AG04449 (cell line): ENCODE results near the gene RBP7.
"Not testable (repeated sequence)": the region's sequence is repeated elsewhere in the genome, so short reads cannot be mapped to it uniquely, and the experiment has no call there.

Source experiments
- CTCF ChIA-PET: fragments of 350-600 bp; formaldehyde crosslinking; extraction: SDS; loops from one replicate; lab custom pipeline; 2021; ENCODE audit warnings: antibody characterized with exemption; lab: Yijun Ruan, JAX
- POLR2A ChIA-PET: fragments of 400-600, 350-600 bp; formaldehyde crosslinking; extraction: SDS; loops from one replicate; lab custom pipeline; 2020; ENCODE audit warnings: antibody characterized with exemption, inconsistent platforms; lab: Yijun Ruan, JAX
- DNase-seq: peaks from one replicate; pipeline ENCODE4 v3.0.0-alpha.2; 2010; ENCODE audit warnings: low read depth, low spot score
- H3K4me3 ChIP-seq: 2 replicates; pipeline ENCODE4 v1.5.1; 2011; ENCODE audit warnings: low read depth, mild to moderate bottlenecking, control low read depth, low read length
- TF ChIP-seq, protein P1 (sequence below): IDR thresholded peaks from one replicate; pipeline ENCODE4 v1.5.1; 2011; ENCODE audit warnings: mild to moderate bottlenecking, moderate library complexity, low read length, control low read depth, inconsistent platforms; ENCODE audit not compliant: insufficient read depth; ENCODE audit errors: missing control alignments

The RBP7 gene

DNA sequence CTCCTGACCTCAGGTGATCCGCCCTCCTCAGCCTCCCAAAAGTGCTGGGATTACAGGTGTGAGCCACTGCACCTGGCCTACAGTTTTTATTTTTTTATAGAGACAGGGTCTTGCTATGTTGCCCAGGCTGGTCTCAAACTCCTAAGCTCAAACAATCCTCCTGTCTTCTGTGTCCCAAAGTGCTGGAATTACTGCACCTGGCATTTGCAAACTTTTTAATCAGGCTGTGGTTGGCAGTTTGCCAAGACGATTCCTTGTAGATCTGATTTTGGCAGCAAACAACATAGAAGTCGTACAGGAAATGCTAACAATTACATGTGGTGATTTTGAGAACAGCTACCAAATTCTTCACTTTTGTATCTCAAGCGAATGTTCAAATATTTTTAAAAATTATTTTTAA is 10.1 kb downstream of the RBP7 start:
- H3K4me3 ChIP-seq = no peak overlapping the region
- CTCF ChIA-PET = no interaction called here
- no peak for DNase-seq
- TF ChIP-seq, protein P1, sequence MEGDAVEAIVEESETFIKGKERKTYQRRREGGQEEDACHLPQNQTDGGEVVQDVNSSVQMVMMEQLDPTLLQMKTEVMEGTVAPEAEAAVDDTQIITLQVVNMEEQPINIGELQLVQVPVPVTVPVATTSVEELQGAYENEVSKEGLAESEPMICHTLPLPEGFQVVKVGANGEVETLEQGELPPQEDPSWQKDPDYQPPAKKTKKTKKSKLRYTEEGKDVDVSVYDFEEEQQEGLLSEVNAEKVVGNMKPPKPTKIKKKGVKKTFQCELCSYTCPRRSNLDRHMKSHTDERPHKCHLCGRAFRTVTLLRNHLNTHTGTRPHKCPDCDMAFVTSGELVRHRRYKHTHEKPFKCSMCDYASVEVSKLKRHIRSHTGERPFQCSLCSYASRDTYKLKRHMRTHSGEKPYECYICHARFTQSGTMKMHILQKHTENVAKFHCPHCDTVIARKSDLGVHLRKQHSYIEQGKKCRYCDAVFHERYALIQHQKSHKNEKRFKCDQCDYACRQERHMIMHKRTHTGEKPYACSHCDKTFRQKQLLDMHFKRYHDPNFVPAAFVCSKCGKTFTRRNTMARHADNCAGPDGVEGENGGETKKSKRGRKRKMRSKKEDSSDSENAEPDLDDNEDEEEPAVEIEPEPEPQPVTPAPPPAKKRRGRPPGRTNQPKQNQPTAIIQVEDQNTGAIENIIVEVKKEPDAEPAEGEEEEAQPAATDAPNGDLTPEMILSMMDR = no peak
- POLR2A ChIA-PET = no interaction called here

DNA sequence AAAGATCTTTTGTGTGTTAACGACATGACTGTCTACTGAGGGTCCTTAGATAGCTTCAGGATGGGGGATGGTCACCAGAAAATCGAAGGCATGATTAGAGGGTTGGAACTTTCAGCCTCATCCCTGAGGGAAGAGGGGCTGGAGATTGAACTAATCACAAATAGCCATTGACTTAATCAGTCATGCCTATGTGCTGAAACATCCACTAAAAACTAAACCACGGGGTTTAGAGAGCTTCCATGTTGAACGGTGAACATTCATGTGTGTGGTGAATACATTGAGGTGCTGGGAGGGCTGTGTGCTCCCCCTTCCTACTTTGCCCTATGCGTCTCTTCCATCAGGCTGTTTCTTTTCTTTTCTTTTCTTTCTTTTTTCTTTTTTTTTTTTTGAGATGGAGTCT is 17.0 kb downstream of the RBP7 start:
- TF ChIP-seq, protein P1 = no peak
- ChIA-PET POLR2A (no interaction called here), CTCF (interaction anchor here (1.5 kb wide), 1 partner anchor 196 kb away, joined by 4 read pairs; the partner anchor contains the start of gene KIF1B)
- H3K4me3 ChIP-seq = no peak overlapping the region
- DNase-seq = no peak

DNA sequence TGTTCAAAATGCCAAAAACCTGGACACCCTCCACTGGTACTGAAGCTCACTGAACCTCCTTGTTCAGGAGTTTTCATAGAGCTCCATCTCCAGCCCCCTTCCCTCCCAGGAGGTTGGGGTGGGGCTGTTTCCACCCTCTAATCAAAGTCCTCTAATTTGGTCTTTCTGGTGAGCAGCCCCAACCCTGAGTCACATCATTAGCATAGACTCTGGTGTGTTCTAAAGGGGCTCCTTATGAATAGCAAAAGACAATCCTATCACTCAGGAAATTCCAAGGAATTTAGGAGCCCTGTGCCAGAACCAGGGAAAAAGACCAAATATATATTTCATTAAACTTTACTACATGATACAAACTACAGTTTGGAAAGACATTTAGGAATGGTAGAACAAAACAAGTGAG is 22.5 kb downstream of the RBP7 start:
- ChIA-PET POLR2A (no interaction called here), CTCF (interaction anchor here (2.7 kb wide), 1 partner anchor 69 kb away, joined by 11 read pairs; no protein-coding TSS in a partner anchor)
- TF ChIP-seq, protein P1 = no peak
- no peak for DNase-seq
- H3K4me3 ChIP-seq = no peak overlapping the region

DNA sequence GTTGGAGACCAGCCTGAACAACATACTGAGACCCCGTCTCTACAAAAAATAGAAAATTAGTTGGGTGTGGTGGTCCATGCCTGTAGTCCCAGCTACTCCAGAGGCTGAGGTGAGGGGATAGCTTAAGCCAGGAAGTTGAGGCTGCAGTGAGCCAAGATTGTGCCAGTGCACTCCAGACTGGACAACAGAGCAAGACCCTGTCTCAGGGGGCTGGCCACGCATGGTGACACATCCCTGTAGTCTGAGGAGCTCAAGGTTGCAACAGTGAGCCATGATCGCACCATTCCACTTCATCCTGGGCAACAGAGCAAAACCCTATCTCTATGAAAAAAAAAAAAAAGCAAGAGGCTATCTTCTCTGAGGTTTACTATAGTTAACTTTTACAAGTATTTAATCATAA is 23.1 kb downstream of the RBP7 start:
- TF ChIP-seq, protein P1 = no peak
- no peak for DNase-seq
- CTCF ChIA-PET = interaction anchor here (2.7 kb wide), 1 partner anchor 69 kb away, joined by 11 read pairs; no protein-coding TSS in a partner anchor
- no peak overlapping the region for H3K4me3 ChIP-seq
- POLR2A ChIA-PET = no interaction called here

DNA sequence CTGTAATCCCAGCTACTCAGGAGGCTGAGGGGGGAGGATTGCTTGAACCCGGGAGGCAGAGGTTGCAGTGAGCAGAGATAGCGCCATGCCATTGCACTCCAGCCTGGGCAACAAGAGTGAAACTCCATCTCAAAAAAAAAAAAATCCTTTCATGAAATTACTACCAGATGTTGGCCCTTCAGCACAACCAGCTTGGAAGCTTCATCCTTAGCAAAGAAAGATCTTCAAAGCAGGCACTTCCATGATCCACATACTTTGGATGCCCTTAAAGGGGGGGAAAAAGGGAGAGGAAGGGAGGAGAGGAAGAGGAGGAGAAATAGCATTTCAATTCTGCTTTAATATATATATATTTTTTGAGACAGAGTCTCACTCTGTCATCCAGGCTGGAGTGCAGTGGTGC is 23.6 kb downstream of the RBP7 start:
- POLR2A ChIA-PET, DNase-seq: not testable (repeated sequence)
- CTCF ChIA-PET = interaction anchor here (2.7 kb wide), 1 partner anchor 70 kb away, joined by 11 read pairs; no protein-coding TSS in a partner anchor

DNA sequence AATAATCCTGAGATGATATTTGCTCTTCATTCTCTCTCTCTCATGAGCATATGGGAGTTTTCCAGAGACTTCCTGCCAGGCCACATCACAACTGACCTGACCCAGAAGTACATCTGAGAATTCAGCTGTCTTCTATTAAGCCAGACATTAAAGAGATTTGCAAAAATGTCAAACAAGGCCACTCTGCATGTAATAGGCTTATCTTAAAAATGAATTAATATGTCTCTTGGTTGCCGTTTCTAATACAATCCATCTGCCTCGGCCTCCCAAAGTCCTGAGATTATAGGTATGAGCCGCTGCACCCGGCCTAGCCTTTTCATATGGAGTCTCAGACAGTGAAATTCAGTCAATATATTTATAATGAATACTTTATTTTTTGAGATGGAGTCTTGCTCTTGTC is 25.0 kb downstream of the RBP7 start:
- H3K4me3 ChIP-seq, DNase-seq, CTCF ChIA-PET, POLR2A ChIA-PET: not testable (repeated sequence)

More for the DNA sequence above, 23.6 kb downstream of the RBP7 start:
- H3K4me3 ChIP-seq = not testable (repeated sequence)

DNA sequence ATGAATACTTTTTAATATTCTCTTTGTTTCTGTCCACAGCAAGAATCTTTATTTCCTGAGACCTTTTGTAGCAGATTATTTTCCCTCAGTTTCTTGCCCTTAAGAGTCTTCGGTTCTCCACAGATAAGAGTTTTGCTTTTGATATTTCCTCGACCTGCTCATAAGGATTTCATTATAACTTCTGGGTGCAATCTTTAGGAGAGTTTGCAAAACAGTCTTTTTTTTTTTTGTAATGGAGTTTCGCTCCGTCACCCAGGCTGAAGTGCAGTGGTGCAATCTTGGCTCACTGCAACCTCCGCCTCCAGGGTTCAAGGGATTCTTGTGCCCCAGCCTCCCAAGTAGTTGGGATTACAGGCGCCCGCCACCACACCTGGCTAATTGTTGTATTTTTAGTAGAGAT is 25.6 kb downstream of the RBP7 start:
- POLR2A ChIA-PET = no interaction called here
- H3K4me3 ChIP-seq = no peak overlapping the region
- CTCF ChIA-PET = no interaction called here
- TF ChIP-seq, protein P1 = no peak
- DNase-seq = no peak
